ENCODE results near the gene TFIP11. TPM values are rescaled to one million over a fixed set of nuclear protein-coding genes. Genes with fewer than 3 reads are reported as not detected.

Gene TFIP11
- polyA plus RNA-seq, 2 of the 4 experiments (the other 2 are of a cell fraction): 21.1 to 28.8 TPM

DNA sequence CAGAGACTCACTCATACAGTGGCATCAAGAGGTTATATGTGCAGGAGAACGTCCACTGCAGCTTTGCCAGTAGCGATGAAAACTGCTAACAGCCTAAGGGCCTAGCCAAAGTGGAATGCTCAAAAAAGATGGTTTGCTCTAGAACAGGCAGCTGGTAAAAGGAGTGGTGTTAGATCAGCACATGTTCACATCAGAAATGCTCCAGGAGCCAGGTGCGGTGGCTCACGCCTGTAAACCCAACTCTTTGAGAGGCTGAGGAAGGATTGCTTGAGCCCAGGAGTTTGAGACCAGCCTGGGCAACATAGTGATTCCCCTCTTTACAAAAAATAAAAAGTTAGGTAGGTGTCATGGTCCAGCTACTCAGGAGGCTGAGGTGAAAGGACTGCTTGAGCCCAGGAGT lies 10.3 kb upstream of the TFIP11 start:
- Histone ChIP-seq H3K4me2 (no peak overlapping the region), H3K27ac (no peak overlapping the region), H3K4me1 (peaks cover 11% of the 10 kb centered on the region; the same call in 2 of the 3 replicates), H3K4me3 (no peak overlapping the region), H3K9me3 (no peaks in the 10 kb centered on the region)
- CTCF ChIA-PET: interaction anchor here (1.3 kb wide), 1 partner anchor 20 kb away, joined by 4 read pairs; no protein-coding TSS in a partner anchor
- WGBS (ENCODE audit: missing lambda C conversion rate): 83% methylated on average over 2 of the region's 4 CpGs
- DNase-seq (ENCODE audit: low read depth in 1 of 2, low spot score in 1 of 2) (no peak), FAIRE-seq (no peak), ATAC-seq (no peak)
- POLR2A ChIA-PET: no interaction called here
- TF ChIP-seq RNF2 (IDR thresholded peaks at IDR 0.05; ENCODE audit: borderline replicate concordance, low read depth): no peak
- TF ChIP-seq FOSL2 (IDR thresholded peaks at IDR 0.05): no peak
- no peak for TF ChIP-seq FOSL2 (CRISPR knock-in tag; IDR thresholded peaks at IDR 0.05)
- no peak for TF ChIP-seq MAZ (IDR thresholded peaks at IDR 0.05; ENCODE audit: borderline replicate concordance, low read depth, low read length)
- TF ChIP-seq TP53 (CRISPR knock-in tag; IDR thresholded peaks at IDR 0.05): no peak
- TF ChIP-seq CBX8 (IDR thresholded peaks at IDR 0.05): no peak
- TF ChIP-seq, protein P1, sequence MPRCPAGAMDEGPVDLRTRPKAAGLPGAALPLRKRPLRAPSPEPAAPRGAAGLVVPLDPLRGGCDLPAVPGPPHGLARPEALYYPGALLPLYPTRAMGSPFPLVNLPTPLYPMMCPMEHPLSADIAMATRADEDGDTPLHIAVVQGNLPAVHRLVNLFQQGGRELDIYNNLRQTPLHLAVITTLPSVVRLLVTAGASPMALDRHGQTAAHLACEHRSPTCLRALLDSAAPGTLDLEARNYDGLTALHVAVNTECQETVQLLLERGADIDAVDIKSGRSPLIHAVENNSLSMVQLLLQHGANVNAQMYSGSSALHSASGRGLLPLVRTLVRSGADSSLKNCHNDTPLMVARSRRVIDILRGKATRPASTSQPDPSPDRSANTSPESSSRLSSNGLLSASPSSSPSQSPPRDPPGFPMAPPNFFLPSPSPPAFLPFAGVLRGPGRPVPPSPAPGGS (IDR thresholded peaks at IDR 0.05): no peak
- TF ChIP-seq, protein P2, sequence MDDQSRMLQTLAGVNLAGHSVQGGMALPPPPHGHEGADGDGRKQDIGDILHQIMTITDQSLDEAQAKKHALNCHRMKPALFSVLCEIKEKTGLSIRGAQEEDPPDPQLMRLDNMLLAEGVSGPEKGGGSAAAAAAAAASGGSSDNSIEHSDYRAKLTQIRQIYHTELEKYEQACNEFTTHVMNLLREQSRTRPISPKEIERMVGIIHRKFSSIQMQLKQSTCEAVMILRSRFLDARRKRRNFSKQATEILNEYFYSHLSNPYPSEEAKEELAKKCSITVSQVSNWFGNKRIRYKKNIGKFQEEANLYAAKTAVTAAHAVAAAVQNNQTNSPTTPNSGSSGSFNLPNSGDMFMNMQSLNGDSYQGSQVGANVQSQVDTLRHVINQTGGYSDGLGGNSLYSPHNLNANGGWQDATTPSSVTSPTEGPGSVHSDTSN (IDR thresholded peaks at IDR 0.05): no peak
- TF ChIP-seq ZFP36 (IDR thresholded peaks at IDR 0.05; ENCODE audit: borderline replicate concordance, partially characterized antibody): no peak
- no peak for TF ChIP-seq NFE2L2 (conservative IDR thresholded peaks at IDR 0.05; ENCODE audit: low read length)
- TF ChIP-seq RARB (CRISPR knock-in tag; IDR thresholded peaks at IDR 0.05): no peak
- TF ChIP-seq HEYL (CRISPR knock-in tag; IDR thresholded peaks at IDR 0.05): no peak
- TF ChIP-seq HDAC2 (IDR thresholded peaks at IDR 0.05): no peak
- TF ChIP-seq, protein P3, sequence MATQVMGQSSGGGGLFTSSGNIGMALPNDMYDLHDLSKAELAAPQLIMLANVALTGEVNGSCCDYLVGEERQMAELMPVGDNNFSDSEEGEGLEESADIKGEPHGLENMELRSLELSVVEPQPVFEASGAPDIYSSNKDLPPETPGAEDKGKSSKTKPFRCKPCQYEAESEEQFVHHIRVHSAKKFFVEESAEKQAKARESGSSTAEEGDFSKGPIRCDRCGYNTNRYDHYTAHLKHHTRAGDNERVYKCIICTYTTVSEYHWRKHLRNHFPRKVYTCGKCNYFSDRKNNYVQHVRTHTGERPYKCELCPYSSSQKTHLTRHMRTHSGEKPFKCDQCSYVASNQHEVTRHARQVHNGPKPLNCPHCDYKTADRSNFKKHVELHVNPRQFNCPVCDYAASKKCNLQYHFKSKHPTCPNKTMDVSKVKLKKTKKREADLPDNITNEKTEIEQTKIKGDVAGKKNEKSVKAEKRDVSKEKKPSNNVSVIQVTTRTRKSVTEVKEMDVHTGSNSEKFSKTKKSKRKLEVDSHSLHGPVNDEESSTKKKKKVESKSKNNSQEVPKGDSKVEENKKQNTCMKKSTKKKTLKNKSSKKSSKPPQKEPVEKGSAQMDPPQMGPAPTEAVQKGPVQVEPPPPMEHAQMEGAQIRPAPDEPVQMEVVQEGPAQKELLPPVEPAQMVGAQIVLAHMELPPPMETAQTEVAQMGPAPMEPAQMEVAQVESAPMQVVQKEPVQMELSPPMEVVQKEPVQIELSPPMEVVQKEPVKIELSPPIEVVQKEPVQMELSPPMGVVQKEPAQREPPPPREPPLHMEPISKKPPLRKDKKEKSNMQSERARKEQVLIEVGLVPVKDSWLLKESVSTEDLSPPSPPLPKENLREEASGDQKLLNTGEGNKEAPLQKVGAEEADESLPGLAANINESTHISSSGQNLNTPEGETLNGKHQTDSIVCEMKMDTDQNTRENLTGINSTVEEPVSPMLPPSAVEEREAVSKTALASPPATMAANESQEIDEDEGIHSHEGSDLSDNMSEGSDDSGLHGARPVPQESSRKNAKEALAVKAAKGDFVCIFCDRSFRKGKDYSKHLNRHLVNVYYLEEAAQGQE (IDR thresholded peaks at IDR 0.05): no peak
- no peak for TF ChIP-seq CHD2 (IDR thresholded peaks at IDR 0.05; ENCODE audit: low read length, partially characterized antibody)
- no peak for TF ChIP-seq HOXB5 (CRISPR knock-in tag; IDR thresholded peaks at IDR 0.05)
- no peak for TF ChIP-seq EHF (CRISPR knock-in tag; IDR thresholded peaks at IDR 0.05)

DNA sequence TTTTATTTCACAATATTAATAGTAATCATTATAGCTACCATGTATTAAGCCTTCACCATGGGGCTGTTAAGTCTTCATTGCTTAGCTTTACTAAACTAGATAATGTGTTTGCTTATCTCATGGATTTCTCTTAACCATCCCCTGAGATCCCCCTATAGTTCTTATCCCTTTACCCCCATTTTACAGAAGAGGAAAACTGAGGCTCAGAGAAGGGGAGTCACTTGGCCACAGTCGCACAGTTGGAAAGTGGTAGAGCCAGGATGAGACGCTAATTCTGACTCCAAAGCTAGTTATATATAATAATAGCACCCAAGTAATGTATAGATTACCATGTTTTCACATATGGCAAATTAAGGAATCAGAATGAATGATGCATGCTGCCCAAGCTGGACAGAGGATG lies 9.7 kb upstream of the TFIP11 start:
- 90% methylated on average over 2 of the region's 2 CpGs for WGBS (ENCODE audit: missing lambda C conversion rate)
- peaks cover 11% of the 10 kb centered on the region; the same call in 2 of the 3 replicates for H3K4me1 ChIP-seq
- POLR2A ChIA-PET: no interaction called here
- H3K9me3 ChIP-seq: no peaks in the 10 kb centered on the region
- CTCF ChIA-PET: no interaction called here
- TF ChIP-seq RNF2 (IDR thresholded peaks at IDR 0.05; ENCODE audit: borderline replicate concordance, low read depth) (no peak), JUNB (IDR thresholded peaks at IDR 0.05) (no peak), EHMT2 (IDR thresholded peaks at IDR 0.05; ENCODE audit: low read depth) (no peak), NPAS2 (CRISPR knock-in tag; IDR thresholded peaks at IDR 0.05; ENCODE audit: borderline replicate concordance) (no peak), HOXA7 (CRISPR knock-in tag; IDR thresholded peaks at IDR 0.05) (no peak)
- no peak overlapping the region for H3K27ac ChIP-seq
- DNase-seq (ENCODE audit: low read depth in 1 of 2, low spot score in 1 of 2) (no peak), FAIRE-seq (no peak), ATAC-seq (no peak)
- H3K4me3 ChIP-seq: no peak overlapping the region
- no peak overlapping the region for H3K4me2 ChIP-seq

Data from A549 (cell line).